Thoracic aorta (tissue), 2 donors: ENCODE data around the gene TNFSF13. TPM values are rescaled to one million over a fixed set of nuclear protein-coding genes. Genes with fewer than 3 reads are reported as not detected.

Source experiments
- ATAC-seq: fragments of 150-250 bp; one replicate; pipeline ENCODE4 v1.8.0; 2017; ENCODE audit warnings: low read depth; ENCODE audit not compliant: insufficient number of reproducible peaks, low FRiP score
- DNase-seq: peaks from one replicate; pipeline ENCODE4 v3.0.0-alpha.2; 2020; ENCODE audit warnings: low spot score
- H3K27ac ChIP-seq, 2 donors: fragments of 200-600 bp; sonication (generic); 1 replicate in 1 of 2; 2 replicates in 1 of 2; pipeline ENCODE4 v1.5.1; 2016; ENCODE audit warnings: mild to moderate bottlenecking in 2 of 2, moderate library complexity in 2 of 2
- H3K27me3 ChIP-seq: fragments of 200-600 bp; sonication (generic); replicated peaks from 2 replicates; pipeline ENCODE4 v1.6.0; 2016; ENCODE audit warnings: mild to moderate bottlenecking; ENCODE audit not compliant: insufficient read depth
- H3K36me3 ChIP-seq: fragments of 200-600 bp; sonication (generic); one replicate; pipeline ENCODE4 v1.5.1; 2016
- H3K4me1 ChIP-seq, 2 donors: fragments of 200-600 bp; sonication (generic); 1 replicate in 1 of 2; 2 replicates in 1 of 2; pipeline versions ENCODE4 v1.5.1 to v1.6.0; 2016; ENCODE audit warnings: low read depth in 2 of 2, mild to moderate bottlenecking in 1 of 2; ENCODE audit not compliant: control insufficient read depth in 1 of 2
- H3K4me3 ChIP-seq: fragments of 200-600 bp; sonication (generic); 2 replicates; pipeline ENCODE4 v1.5.1; 2016; ENCODE audit warnings: mild to moderate bottlenecking
- H3K9me3 ChIP-seq: fragments of 200-600 bp; sonication (generic); 2 replicates; pipeline ENCODE4 v1.5.1; 2016
- total RNA-seq, 2 donors: library from RNA; depleted of rRNA; stranded (reverse); fragments of >200 nt; gene quantifications; one replicate each; pipeline versions ENCODE4 v1.1.0 to v1.2.3, GENCODE V29; 2016
- TF ChIP-seq, protein P1 (sequence below): fragments of 200-600 bp; sonication (generic); IDR thresholded peaks from one replicate; pipeline ENCODE4 v1.5.1; 2019; ENCODE audit warnings: antibody characterized with exemption

The TNFSF13 gene
- total RNA-seq, 2 donors from 2014 or later, result 40.5 to 49.2 TPM

DNA sequence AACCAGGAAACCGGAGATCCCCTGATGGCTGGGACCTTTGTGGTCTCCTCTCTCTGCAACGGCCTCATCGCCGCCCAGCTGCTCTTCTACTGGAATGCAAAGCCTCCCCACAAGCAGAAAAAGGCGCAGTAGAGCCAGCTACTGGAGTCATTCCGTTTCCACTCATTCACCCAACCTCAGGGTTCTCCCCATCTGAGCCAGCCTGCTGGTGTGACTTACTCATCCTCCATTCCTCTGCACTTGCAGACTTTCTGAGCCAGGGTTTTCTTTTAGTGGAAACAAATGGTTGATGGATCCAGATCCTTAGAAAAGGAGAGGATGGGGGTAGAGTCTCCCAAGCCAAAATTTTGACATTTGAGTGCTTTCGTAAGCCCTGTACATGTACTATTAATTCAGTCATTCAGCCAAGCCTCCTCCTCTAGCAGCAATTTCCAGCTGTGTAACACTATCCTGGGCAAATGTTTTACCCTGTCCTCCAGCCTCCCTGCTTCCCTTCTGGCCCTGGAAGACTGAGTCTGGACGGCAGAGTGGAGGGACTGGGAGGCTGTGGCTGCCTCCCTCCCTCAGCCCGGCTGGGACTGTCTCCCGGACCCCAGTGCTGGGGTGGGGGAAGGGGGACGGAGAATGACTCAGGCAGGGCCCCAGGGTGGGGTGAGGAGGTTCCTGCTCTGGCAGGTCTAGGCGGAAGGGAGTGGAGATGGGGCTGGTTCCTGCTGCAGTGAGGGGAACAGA is 29.0 kb downstream of the TNFSF13 start:
- peaks cover 12% of the 10 kb centered on the region for H3K36me3 ChIP-seq
- no peaks in the 10 kb centered on the region for H3K27me3 ChIP-seq
- no peak for DNase-seq
- H3K27ac ChIP-seq, result peak overlapping the region in 1 of 2 donors; percentile 41
- peaks cover 15 to 37% of the 10 kb centered on the region in 2 donors for H3K4me1 ChIP-seq
- H3K4me3 ChIP-seq, result no peak overlapping the region
- ATAC-seq, result no peak
- TF ChIP-seq, protein P1, sequence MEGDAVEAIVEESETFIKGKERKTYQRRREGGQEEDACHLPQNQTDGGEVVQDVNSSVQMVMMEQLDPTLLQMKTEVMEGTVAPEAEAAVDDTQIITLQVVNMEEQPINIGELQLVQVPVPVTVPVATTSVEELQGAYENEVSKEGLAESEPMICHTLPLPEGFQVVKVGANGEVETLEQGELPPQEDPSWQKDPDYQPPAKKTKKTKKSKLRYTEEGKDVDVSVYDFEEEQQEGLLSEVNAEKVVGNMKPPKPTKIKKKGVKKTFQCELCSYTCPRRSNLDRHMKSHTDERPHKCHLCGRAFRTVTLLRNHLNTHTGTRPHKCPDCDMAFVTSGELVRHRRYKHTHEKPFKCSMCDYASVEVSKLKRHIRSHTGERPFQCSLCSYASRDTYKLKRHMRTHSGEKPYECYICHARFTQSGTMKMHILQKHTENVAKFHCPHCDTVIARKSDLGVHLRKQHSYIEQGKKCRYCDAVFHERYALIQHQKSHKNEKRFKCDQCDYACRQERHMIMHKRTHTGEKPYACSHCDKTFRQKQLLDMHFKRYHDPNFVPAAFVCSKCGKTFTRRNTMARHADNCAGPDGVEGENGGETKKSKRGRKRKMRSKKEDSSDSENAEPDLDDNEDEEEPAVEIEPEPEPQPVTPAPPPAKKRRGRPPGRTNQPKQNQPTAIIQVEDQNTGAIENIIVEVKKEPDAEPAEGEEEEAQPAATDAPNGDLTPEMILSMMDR, result no peak
- no peaks in the 10 kb centered on the region for H3K9me3 ChIP-seq

DNA sequence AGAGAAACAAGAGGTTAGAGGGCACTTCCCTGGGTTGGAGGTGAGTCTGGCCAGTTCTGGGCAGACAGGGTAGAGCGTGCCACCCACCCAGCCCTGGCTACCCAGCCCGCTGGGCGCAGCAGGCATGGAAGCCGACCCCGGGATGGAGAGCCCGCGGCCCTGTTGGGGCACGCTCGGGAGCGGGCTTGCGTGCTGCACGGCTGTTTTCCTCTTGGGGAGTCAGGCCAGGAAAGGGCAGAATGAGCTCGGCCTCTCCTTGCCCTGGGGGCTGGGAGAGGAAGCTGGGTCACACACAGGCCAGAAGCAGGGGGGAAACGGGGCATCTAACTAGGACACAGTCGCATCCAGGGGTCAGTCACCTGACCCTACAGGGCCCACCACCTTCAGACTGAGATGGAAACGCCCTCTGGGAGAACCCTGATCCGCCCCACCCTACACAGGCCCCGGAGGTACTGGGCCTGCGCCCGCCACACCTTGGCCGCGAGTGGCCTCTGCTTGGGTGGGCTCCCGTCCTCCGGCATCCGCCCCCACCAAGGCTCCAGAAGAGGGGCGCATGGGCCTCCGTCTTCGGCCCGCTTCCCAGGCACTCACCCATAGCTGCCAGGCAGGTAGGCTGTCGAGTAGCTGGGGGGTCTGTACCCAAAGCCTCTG is 30.1 kb downstream of the TNFSF13 start:
- TF ChIP-seq, protein P1, result no peak
- H3K4me3 ChIP-seq, result peak overlapping the region; percentile 75
- H3K4me1 ChIP-seq, result peaks cover 8 to 29% of the 10 kb centered on the region in 2 donors
- H3K9me3 ChIP-seq, result no peaks in the 10 kb centered on the region
- no peak for DNase-seq
- H3K27me3 ChIP-seq, result no peaks in the 10 kb centered on the region
- peak overlapping the region; percentile 44 to 50 for H3K27ac ChIP-seq
- ATAC-seq, result no peak
- peaks cover 23% of the 10 kb centered on the region for H3K36me3 ChIP-seq

DNA sequence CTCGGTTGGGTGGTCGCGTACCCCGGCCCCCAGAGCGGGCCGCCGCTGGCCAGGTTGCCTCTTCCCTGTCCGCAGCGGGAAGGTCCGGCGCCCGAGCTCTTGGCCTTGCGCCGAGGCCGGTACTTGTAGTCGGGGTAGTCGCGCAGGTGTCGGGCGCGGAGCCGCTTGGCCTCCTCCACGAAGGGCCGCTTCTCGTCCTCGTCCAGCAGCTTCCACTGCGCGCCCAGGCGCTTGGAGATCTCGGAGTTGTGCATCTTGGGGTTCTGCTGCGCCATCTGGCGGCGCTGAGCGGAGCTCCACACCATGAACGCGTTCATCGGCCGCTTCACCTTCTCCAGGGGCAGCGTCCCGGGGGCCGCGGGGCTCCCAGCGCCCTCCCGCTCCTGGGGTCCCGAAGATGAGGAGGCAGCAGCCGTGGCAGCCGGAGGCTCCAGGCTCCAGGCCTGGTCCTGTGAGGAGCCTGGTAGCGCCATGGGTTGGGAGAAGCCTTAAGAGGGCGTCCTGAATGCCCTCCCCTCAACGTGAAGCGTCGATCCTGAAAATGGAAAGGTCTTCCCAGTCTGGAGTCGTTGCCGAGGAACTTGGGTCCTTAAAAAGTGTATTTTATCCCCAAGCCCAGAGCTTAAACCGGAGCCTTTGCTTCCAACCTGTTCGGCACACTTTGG is 30.8 kb downstream of the TNFSF13 start:
- no peaks in the 10 kb centered on the region for H3K9me3 ChIP-seq
- H3K27me3 ChIP-seq, result no peaks in the 10 kb centered on the region
- no peak for DNase-seq
- peak overlapping the region; percentile 75 for H3K4me3 ChIP-seq
- ATAC-seq, result peak; percentile 54
- peaks cover 30% of the 10 kb centered on the region for H3K36me3 ChIP-seq
- TF ChIP-seq, protein P1, result peak; percentile 90
- H3K4me1 ChIP-seq, result peaks cover 6 to 26% of the 10 kb centered on the region in 2 donors
- peak overlapping the region; percentile 44 to 50 for H3K27ac ChIP-seq

GRCh38 chr17:7589891-7590691 is 31.5 kb downstream of the TNFSF13 start, which contains the start of gene SOX15:
SOX15 (minus strand) TSS chr17:7590094; CDS start chr17:7589676, 418 bp downstream.
- peak within 1 kb of the TSS; percentile 75 for H3K4me3 ChIP-seq
- H3K4me1 ChIP-seq, result peaks cover 0 to 22% of the 10 kb centered on the region in 2 donors
- ATAC-seq (no peak), DNase-seq (no peak)
- peak within 1 kb of the TSS; percentile 44 to 50 for H3K27ac ChIP-seq
- H3K27me3 ChIP-seq, result no peaks in the 10 kb centered on the region
- TF ChIP-seq, protein P1, result no peak
- peaks cover 34% of the 10 kb centered on the region for H3K36me3 ChIP-seq
- H3K9me3 ChIP-seq, result no peaks in the 10 kb centered on the region
